ENCODE results near the gene GRHL1.

- no peak for TF ChIP-seq CTCF (IDR thresholded peaks at IDR 0.05)
- TF ChIP-seq ZFX (IDR thresholded peaks at IDR 0.05; ENCODE audit: borderline replicate concordance), result no peak
These were observed 65.9 kb downstream of the GRHL1 start for GRCh38 chr2:10017313-10017941.
